Retina (tissue), 1 donor: ENCODE results near the gene MORC4.
A peak's percentile ranks its signal among the peaks of the same experiment; 100 is the strongest.

Experiments used
- DNase-seq: peaks from one replicate; pipeline ENCODE4 v3.0.0-alpha.2; 2016

MORC4 gene

GRCh38 chrX:106952538-106952937 lies 47.5 kb downstream of the MORC4 start:
- DNase-seq: no peak

GRCh38 chrX:106952089-106952488 lies 47.9 kb downstream of the MORC4 start:
- DNase-seq: no peak

- DNase-seq: no peak
Measured at GRCh38 chrX:106951230-106951629, 48.8 kb downstream of the MORC4 start.

GRCh38 chrX:106950381-106950780 lies 49.6 kb downstream of the MORC4 start:
- no peak for DNase-seq

GRCh38 chrX:106949366-106949765 lies 50.6 kb downstream of the MORC4 start:
- DNase-seq: no peak

- no peak for DNase-seq
Measured at GRCh38 chrX:106948641-106949040, 51.4 kb downstream of the MORC4 start.

- DNase-seq: no peak
Measured at GRCh38 chrX:106946464-106946863, 53.5 kb downstream of the MORC4 start.

GRCh38 chrX:106940068-106940467 lies 59.9 kb downstream of the MORC4 start:
- DNase-seq: no peak

- no peak for DNase-seq
Measured at GRCh38 chrX:106939566-106939965, 60.4 kb downstream of the MORC4 start.

- DNase-seq: no peak
Measured at GRCh38 chrX:106936246-106936645, 63.8 kb downstream of the MORC4 start.

- no peak for DNase-seq
Measured at GRCh38 chrX:106935175-106935574, 64.8 kb downstream of the MORC4 start.

- no peak for DNase-seq
Measured at GRCh38 chrX:106933538-106933961, 66.5 kb downstream of the MORC4 start.

- DNase-seq: no peak
Measured at GRCh38 chrX:106932960-106933537, 67.0 kb downstream of the MORC4 start.

- DNase-seq: no peak
Measured at GRCh38 chrX:106932492-106932923, 67.5 kb downstream of the MORC4 start.

- DNase-seq: no peak
Measured at GRCh38 chrX:106931831-106932491, 68.1 kb downstream of the MORC4 start.

GRCh38 chrX:106928227-106928626 lies 71.8 kb downstream of the MORC4 start:
- no peak for DNase-seq

- no peak for DNase-seq
Measured at GRCh38 chrX:106927700-106928099, 72.3 kb downstream of the MORC4 start.

GRCh38 chrX:106927023-106927422 lies 73.0 kb downstream of the MORC4 start:
- DNase-seq: no peak

- no peak for DNase-seq
Measured at GRCh38 chrX:106921637-106922036, 78.4 kb downstream of the MORC4 start.

GRCh38 chrX:106919932-106920452 lies 80.0 kb downstream of the MORC4 start, which contains the start of gene CLDN2:
CLDN2 (plus strand) TSS chrX:106920402; CDS start chrX:106928229, 7,827 bp downstream.
- peak; percentile 63 for DNase-seq

- DNase-seq: no peak
Measured at GRCh38 chrX:106917830-106918500, 82.0 kb downstream of the MORC4 start.

- DNase-seq: no peak
Measured at GRCh38 chrX:106912864-106913263, 87.1 kb downstream of the MORC4 start.

- no peak for DNase-seq
Measured at GRCh38 chrX:106906361-106906760, 93.7 kb downstream of the MORC4 start.
